Daoy (cell line): ENCODE results near the gene LIPH. TPM values are rescaled to one million over a fixed set of nuclear protein-coding genes. Genes with fewer than 3 reads are reported as not detected.
"Not testable (repeated sequence)": the region's sequence is repeated elsewhere in the genome, so short reads cannot be mapped to it uniquely, and the experiment has no call there.

Source experiments
- DNase-seq: peaks from one replicate; pipeline ENCODE4 v3.0.0-alpha.2; 2015; ENCODE audit warnings: low read depth
- total RNA-seq: library from RNA; depleted of rRNA; stranded (reverse); fragments of >200 nt; shearing (Covaris generic); gene quantifications from 2 replicates; pipeline ENCODE4 v1.2.3, GENCODE V29; 2014; rRNA removed

Gene LIPH
- total RNA-seq, 1 experiment from 2014 or later = 0.63 TPM

GRCh38 chr3:185488465-185488864 lies 63.9 kb downstream of the LIPH start:
- DNase-seq = no peak

- no peak for DNase-seq
Observed at GRCh38 chr3:185486394-185486793, 66.0 kb downstream of the LIPH start.

- DNase-seq = no peak
Observed at GRCh38 chr3:185484296-185484695, 68.1 kb downstream of the LIPH start.

- no peak for DNase-seq
Observed at GRCh38 chr3:185479373-185479945, 72.9 kb downstream of the LIPH start.

GRCh38 chr3:185477316-185477715 lies 75.1 kb downstream of the LIPH start:
- no peak for DNase-seq

- not testable (repeated sequence) for DNase-seq
Observed at GRCh38 chr3:185474922-185475321, 77.5 kb downstream of the LIPH start.

GRCh38 chr3:185473290-185473815 lies 79.0 kb downstream of the LIPH start:
- DNase-seq = peak; percentile 71

- DNase-seq = no peak
Observed at GRCh38 chr3:185470323-185470722, 82.1 kb downstream of the LIPH start.

- DNase-seq = no peak
Observed at GRCh38 chr3:185469542-185469941, 82.8 kb downstream of the LIPH start.

- DNase-seq = not testable (repeated sequence)
Observed at GRCh38 chr3:185466123-185466522, 86.3 kb downstream of the LIPH start.

GRCh38 chr3:185465471-185465870 lies 86.9 kb downstream of the LIPH start:
- DNase-seq = no peak

GRCh38 chr3:185460719-185461350 lies 91.6 kb downstream of the LIPH start:
- DNase-seq = no peak

- DNase-seq = no peak
Observed at GRCh38 chr3:185460309-185460708, 92.1 kb downstream of the LIPH start.

- DNase-seq = no peak
Observed at GRCh38 chr3:185457376-185457775, 95.0 kb downstream of the LIPH start.

Other genes starting within 250 kb of the LIPH start
- gene MAP3K13, start 189.5 kb downstream of the LIPH start, total RNA-seq = 7.6 and 13.1 TPM in 2 replicates
- 15.4 and 20.5 TPM in 2 replicates for gene TMEM41A, start 53.6 kb downstream of the LIPH start, total RNA-seq
- gene SENP2, start 33.7 kb upstream of the LIPH start, total RNA-seq = 33.1 and 35.0 TPM in 2 replicates